ENCODE results near the gene MAN1C1. TPM values are rescaled to one million over a fixed set of nuclear protein-coding genes. Genes with fewer than 3 reads are reported as not detected.

MAN1C1 gene
- total RNA-seq, 1 donor from 2014 or later, result 22.6 TPM

- no peaks in the 10 kb centered on the region for H3K27me3 Mint-ChIP-seq (ENCODE audit: low read depth)
- TF ChIP-seq CTCF (conservative IDR thresholded peaks at IDR 0.05), result no peak
- peaks cover 24% of the 10 kb centered on the region for H3K36me3 Mint-ChIP-seq (ENCODE audit: low read depth)
- H3K4me1 Mint-ChIP-seq, result peaks cover 19% of the 10 kb centered on the region
- H3K9me3 Mint-ChIP-seq, result peaks cover 10% of the 10 kb centered on the region
- no peak for DNase-seq (ENCODE audit: low read depth, low spot score)
- H3K4me3 Mint-ChIP-seq, result no peak overlapping the region
- H3K27ac Mint-ChIP-seq (ENCODE audit: unreplicated experiment), result no peak overlapping the region
These were observed 24.2 kb downstream of the MAN1C1 start for GRCh38 chr1:25640646-25641328.

- H3K9me3 Mint-ChIP-seq, result peaks cover 7% of the 10 kb centered on the region
- TF ChIP-seq CTCF (conservative IDR thresholded peaks at IDR 0.05), result no peak
- H3K4me1 Mint-ChIP-seq, result peaks cover 19% of the 10 kb centered on the region
- no peaks in the 10 kb centered on the region for H3K27me3 Mint-ChIP-seq (ENCODE audit: low read depth)
- no peak overlapping the region for H3K27ac Mint-ChIP-seq (ENCODE audit: unreplicated experiment)
- no peak for DNase-seq (ENCODE audit: low read depth, low spot score)
- H3K36me3 Mint-ChIP-seq (ENCODE audit: low read depth), result peaks cover 19% of the 10 kb centered on the region
- H3K4me3 Mint-ChIP-seq, result no peak overlapping the region
These were observed 24.7 kb downstream of the MAN1C1 start for GRCh38 chr1:25641329-25641725.

- no peak for TF ChIP-seq CTCF (conservative IDR thresholded peaks at IDR 0.05)
- Mint-ChIP-seq H3K4me1 (peaks cover 19% of the 10 kb centered on the region), H3K27ac (ENCODE audit: unreplicated experiment) (no peak overlapping the region), H3K4me3 (no peak overlapping the region), H3K9me3 (peaks cover 7% of the 10 kb centered on the region), H3K27me3 (ENCODE audit: low read depth) (no peaks in the 10 kb centered on the region), H3K36me3 (ENCODE audit: low read depth) (peaks cover 20% of the 10 kb centered on the region)
- no peak for DNase-seq (ENCODE audit: low read depth, low spot score)
These were observed 25.5 kb downstream of the MAN1C1 start for GRCh38 chr1:25641931-25642573.

GRCh38 chr1:25642574-25643108 lies 26.1 kb downstream of the MAN1C1 start:
- peaks cover 5% of the 10 kb centered on the region for H3K9me3 Mint-ChIP-seq
- DNase-seq (ENCODE audit: low read depth, low spot score), result no peak
- peaks cover 19% of the 10 kb centered on the region for H3K4me1 Mint-ChIP-seq
- H3K27ac Mint-ChIP-seq (ENCODE audit: unreplicated experiment), result no peak overlapping the region
- H3K4me3 Mint-ChIP-seq, result no peak overlapping the region
- H3K36me3 Mint-ChIP-seq (ENCODE audit: low read depth), result peaks cover 17% of the 10 kb centered on the region
- H3K27me3 Mint-ChIP-seq (ENCODE audit: low read depth), result no peaks in the 10 kb centered on the region
- TF ChIP-seq CTCF (conservative IDR thresholded peaks at IDR 0.05), result no peak

GRCh38 chr1:25643929-25644328 lies 27.3 kb downstream of the MAN1C1 start:
- no peak for DNase-seq (ENCODE audit: low read depth, low spot score)
- no peak overlapping the region for H3K27ac Mint-ChIP-seq (ENCODE audit: unreplicated experiment)
- no peak overlapping the region for H3K4me3 Mint-ChIP-seq
- H3K9me3 Mint-ChIP-seq, result no peaks in the 10 kb centered on the region
- no peak for TF ChIP-seq CTCF (conservative IDR thresholded peaks at IDR 0.05)
- H3K36me3 Mint-ChIP-seq (ENCODE audit: low read depth), result peaks cover 8% of the 10 kb centered on the region
- H3K27me3 Mint-ChIP-seq (ENCODE audit: low read depth), result no peaks in the 10 kb centered on the region
- H3K4me1 Mint-ChIP-seq, result peaks cover 27% of the 10 kb centered on the region

Data from neural crest cell (in vitro differentiated cells).